HG03457 (cell line): ENCODE measurements around the gene SLC17A9.

Source experiments
- ATAC-seq: cut with Tn5 transposase; IDR thresholded peaks from one replicate; pipeline ENCODE4 v1.9.1; 2021; ENCODE audit warnings: moderate number of reproducible peaks; ENCODE audit not compliant: unreplicated experiment

Gene SLC17A9

GRCh38 chr20:63014287-63014686 lies 61.8 kb downstream of the SLC17A9 start:
- ATAC-seq = no peak

- no peak for ATAC-seq
Measured at GRCh38 chr20:63014710-63015109, 62.2 kb downstream of the SLC17A9 start.

- ATAC-seq = no peak
Measured at GRCh38 chr20:63015147-63015661, 62.7 kb downstream of the SLC17A9 start.

GRCh38 chr20:63015662-63016361 lies 63.3 kb downstream of the SLC17A9 start:
- no peak for ATAC-seq

GRCh38 chr20:63016514-63017075 lies 64.1 kb downstream of the SLC17A9 start:
- no peak for ATAC-seq

- ATAC-seq = no peak
Measured at GRCh38 chr20:63017076-63017825, 64.7 kb downstream of the SLC17A9 start.

GRCh38 chr20:63017826-63018411 lies 65.4 kb downstream of the SLC17A9 start:
- no peak for ATAC-seq
